Sigmoid colon (tissue), 7 donors: ENCODE measurements around the gene TMEM52. TPM values are rescaled to one million over a fixed set of nuclear protein-coding genes. Genes with fewer than 3 reads are reported as not detected.

Experiments used
- DNase-seq: peaks from one replicate; pipeline ENCODE4 v3.0.0-alpha.2; 2019
- H3K27ac ChIP-seq, 4 donors: fragments of 200-600 bp; sonication (generic); one replicate each; pipeline ENCODE4 v1.5.1; 2016 to 2019; ENCODE audit warnings: mild to moderate bottlenecking in 1 of 4
- H3K27me3 ChIP-seq, 3 donors: fragments of 200-600 bp; sonication (generic); one replicate each; pipeline ENCODE4 v1.5.1; 2019; ENCODE audit warnings: mild to moderate bottlenecking in 1 of 3
- H3K36me3 ChIP-seq, 4 donors: fragments of 200-600 bp; sonication (generic); one replicate each; pipeline ENCODE4 v1.5.1; 2016 to 2019
- H3K4me1 ChIP-seq, 4 donors: fragments of 200-600 bp; sonication (generic); one replicate each; pipeline ENCODE4 v1.5.1; 2017 to 2019
- H3K4me3 ChIP-seq, 4 donors: fragments of 200-600 bp; sonication (generic); one replicate each; pipeline ENCODE4 v1.5.1; 2017 to 2019; ENCODE audit warnings: mild to moderate bottlenecking in 2 of 4, moderate library complexity in 1 of 4
- H3K9me3 ChIP-seq, 4 donors: fragments of 200-600 bp in 3 of 4; sonication (generic) in 3 of 4; one replicate each; pipeline versions ENCODE4 v1.5.1 to v1.6.1; 2013 to 2019
- CTCF ChIP-seq, 4 experiments: fragments of 450-650 bp in 3 of 4; fragments of 200-600 bp in 1 of 4; IDR thresholded peaks; one replicate each; pipeline ENCODE4 v1.5.1; 2016 to 2019; ENCODE audit warnings: antibody characterized with exemption in 4 of 4, mild to moderate bottlenecking in 3 of 4, moderate library complexity in 2 of 4
- EP300 ChIP-seq, 4 donors: sonication (generic); formaldehyde crosslinking; IDR thresholded peaks; one replicate each; pipeline ENCODE4 v1.6.1; 2017; ENCODE audit warnings: antibody characterized with exemption in 4 of 4
- POLR2A ChIP-seq, 2 donors: fragments of 450-650 bp; IDR thresholded peaks; one replicate each; pipeline ENCODE4 v1.6.1; 2016; ENCODE audit warnings: antibody characterized with exemption in 2 of 2, mild to moderate bottlenecking in 2 of 2, moderate library complexity in 2 of 2
- POLR2AphosphoS5 ChIP-seq, 4 donors: sonication (generic); formaldehyde crosslinking; IDR thresholded peaks; one replicate each; pipeline ENCODE4 v1.6.1; 2017; ENCODE audit warnings: antibody characterized with exemption in 4 of 4
- WGBS, 2 donors: extraction: QIAGEN DNeasy Blood & Tissue Kit; methylation state at CpG; one replicate each; pipeline ENCODE4 v1.1.7; 2013; 5-methylcytosine and 5-hydroxymethylcytosine counted together
- intact Hi-C: fragments of 100-400 bp; cut with DNase I; formaldehyde crosslinking; loops from one replicate; pipeline ENCODE4 v1.15.1; 2023
- polyA plus RNA-seq, 3 donors: library from polyadenylated mRNA; stranded (reverse); fragments of 200-250 nt; gene quantifications; one replicate each; pipeline ENCODE4 v1.2.3, GENCODE V29; 2013
- total RNA-seq, 4 donors: library from RNA; depleted of rRNA; stranded (reverse); fragments of >200 nt; gene quantifications; one replicate each; pipeline ENCODE4 v1.1.0, GENCODE V29; 2016
- donor health status: healthy with polysubstance abuse.
- donor health status: Bipolar disorder and iron deficiency.
- donor health status: healthy.

Gene TMEM52
- 1 to 10 TPM in 2 of 4 donors, not detected in 2; 1.1 to 3.5 TPM for total RNA-seq
- 1 to 10 TPM; 1.2 to 5.5 (median 2.1) TPM for polyA plus RNA-seq

- H3K9me3 ChIP-seq = no peaks in the 10 kb centered on the region
- WGBS, 2 donors = 0 to 1% methylated on average over 44 of the region's 44 CpGs
- intact Hi-C loops = loop anchor here (10.0 kb wide), 1 partner anchor 496 kb away; the partner anchor contains the start of gene PEX10
- H3K27ac ChIP-seq = peak within 1 kb of the TSS; percentile 57 to 77 (median 68)
- H3K4me3 ChIP-seq = peak within 1 kb of the TSS; percentile 28 to 56 (median 52)
- TF ChIP-seq CTCF (IDR thresholded peaks at IDR 0.05) = no peak
- no peak for TF ChIP-seq POLR2A (IDR thresholded peaks at IDR 0.05)
- TF ChIP-seq EP300 (IDR thresholded peaks at IDR 0.05) = no peak
- no peak for TF ChIP-seq POLR2AphosphoS5 (IDR thresholded peaks at IDR 0.05)
- H3K27me3 ChIP-seq = no peaks in the 10 kb centered on the region
- H3K36me3 ChIP-seq = no peaks in the 10 kb centered on the region
- peaks cover 0 to 14% (median 11%) of the 10 kb centered on the region in 4 donors for H3K4me1 ChIP-seq
- DNase-seq = no peak
Measured at GRCh38 chr1:1918901-1919303, at the start of gene TMEM52. TSS of gene TMEM52 (minus strand) at chr1:1919279. CDS start at chr1:1919265, 14 bp downstream.

DNA sequence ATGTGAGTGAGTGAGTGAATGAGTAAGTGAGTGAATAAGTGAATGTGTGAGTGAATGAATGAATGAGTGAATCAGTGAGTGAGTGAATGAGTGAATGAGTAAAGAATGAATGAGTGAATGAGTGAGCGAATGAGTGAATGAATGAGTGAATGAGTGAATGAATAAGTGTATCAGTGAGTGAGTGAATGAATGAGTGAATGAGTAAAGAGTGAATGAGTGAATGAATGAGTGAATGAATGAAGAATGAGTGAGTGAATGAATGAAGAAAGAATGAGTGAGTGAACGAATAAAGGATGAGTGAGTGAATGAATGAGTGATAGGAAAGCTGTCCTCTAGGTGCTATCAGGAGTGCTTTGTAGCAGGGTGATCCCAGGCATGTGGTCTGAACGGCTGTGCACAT, 48.8 kb upstream of the TMEM52 start:
- no peak for DNase-seq
- peaks cover 4 to 63% (median 48%) of the 10 kb centered on the region in 3 donors for H3K27me3 ChIP-seq
- TF ChIP-seq POLR2AphosphoS5 (IDR thresholded peaks at IDR 0.05) (no peak), POLR2A (IDR thresholded peaks at IDR 0.05) (no peak), EP300 (IDR thresholded peaks at IDR 0.05) (no peak), CTCF (IDR thresholded peaks at IDR 0.05) (no peak)
- H3K27ac ChIP-seq = no peak overlapping the region
- WGBS, 2 donors = 81 to 92% methylated on average over 3 of the region's 3 CpGs
- intact Hi-C loops = no loop called here
- no peaks in the 10 kb centered on the region for H3K4me1 ChIP-seq
- H3K4me3 ChIP-seq = no peak overlapping the region
- H3K9me3 ChIP-seq = no peaks in the 10 kb centered on the region
- H3K36me3 ChIP-seq = no peaks in the 10 kb centered on the region

GRCh38 chr1:1967151-1967550, 48.1 kb upstream of the TMEM52 start:
- TF ChIP-seq POLR2A (IDR thresholded peaks at IDR 0.05) (no peak), POLR2AphosphoS5 (IDR thresholded peaks at IDR 0.05) (no peak), EP300 (IDR thresholded peaks at IDR 0.05) (no peak), CTCF (IDR thresholded peaks at IDR 0.05) (no peak)
- no peak overlapping the region for H3K4me3 ChIP-seq
- no peak for DNase-seq
- 67 to 79% methylated on average over 16 of the region's 16 CpGs for WGBS, 2 donors
- H3K27me3 ChIP-seq = peaks cover 4 to 61% (median 46%) of the 10 kb centered on the region in 3 donors
- no peaks in the 10 kb centered on the region for H3K9me3 ChIP-seq
- no peaks in the 10 kb centered on the region for H3K4me1 ChIP-seq
- intact Hi-C loops = no loop called here
- H3K27ac ChIP-seq = no peak overlapping the region
- H3K36me3 ChIP-seq = no peaks in the 10 kb centered on the region

DNA sequence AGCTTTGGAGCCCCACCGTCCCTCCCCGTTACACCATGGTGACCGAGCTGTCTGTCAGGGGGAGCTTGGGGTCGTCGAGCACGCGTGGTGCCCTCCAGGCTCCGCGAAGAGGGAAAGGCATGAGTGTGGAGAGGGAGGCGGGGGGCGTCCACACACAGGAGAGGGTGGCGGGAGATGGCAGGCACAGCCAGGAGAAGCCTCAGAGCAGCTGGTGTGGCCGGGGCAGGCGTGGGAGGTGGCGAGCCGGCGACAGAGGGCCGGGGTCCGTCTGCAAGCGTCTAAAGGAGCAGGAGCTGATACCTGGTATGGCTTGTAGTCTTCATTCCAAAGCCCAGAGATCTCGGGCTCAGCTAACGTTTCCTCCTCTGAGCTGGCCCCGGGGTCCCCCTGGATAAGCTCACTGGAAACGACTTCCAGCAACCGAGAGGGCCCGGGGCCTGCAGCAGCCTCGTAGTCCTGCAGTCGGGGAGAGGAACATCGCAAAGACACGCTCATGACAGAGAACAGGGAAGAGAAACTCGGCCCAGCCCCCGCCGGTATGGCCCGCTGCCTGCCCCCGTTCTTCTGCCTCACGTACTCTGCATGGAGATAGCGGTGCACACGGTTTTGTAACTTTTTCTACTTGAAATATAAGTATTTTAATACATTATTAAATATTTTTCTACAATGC, 47.1 kb upstream of the TMEM52 start:
- TF ChIP-seq EP300 (IDR thresholded peaks at IDR 0.05) (no peak), POLR2AphosphoS5 (IDR thresholded peaks at IDR 0.05) (no peak), CTCF (IDR thresholded peaks at IDR 0.05) (no peak), POLR2A (IDR thresholded peaks at IDR 0.05) (no peak)
- Histone ChIP-seq H3K9me3 (no peaks in the 10 kb centered on the region), H3K27me3 (peaks cover 4 to 61% (median 50%) of the 10 kb centered on the region in 3 donors), H3K4me3 (no peak overlapping the region), H3K36me3 (no peaks in the 10 kb centered on the region), H3K4me1 (no peaks in the 10 kb centered on the region), H3K27ac (no peak overlapping the region)
- intact Hi-C loops = no loop called here
- 69 to 76% methylated on average over 38 of the region's 38 CpGs for WGBS, 2 donors
- DNase-seq = no peak
